ENCODE measurements around the gene ERICH4. TPM values are rescaled to one million over a fixed set of nuclear protein-coding genes. Genes with fewer than 3 reads are reported as not detected.

ERICH4 gene
- total RNA-seq, 4 donors from 2014 or later = not detected

- no peak for DNase-seq (ENCODE audit: low spot score)
- TF ChIP-seq CTCF (IDR thresholded peaks at IDR 0.05) = no peak
- no peak for ATAC-seq (ENCODE audit: low FRiP score)
Observed at GRCh38 chr19:41414461-41414860, 28.5 kb upstream of the ERICH4 start.

- TF ChIP-seq CTCF (IDR thresholded peaks at IDR 0.05) = no peak
- DNase-seq (ENCODE audit: low spot score) (no peak), ATAC-seq (ENCODE audit: low FRiP score) (no peak)
Observed at GRCh38 chr19:41415154-41415571, 27.8 kb upstream of the ERICH4 start.

GRCh38 chr19:41416194-41416674 is 26.7 kb upstream of the ERICH4 start:
- ATAC-seq (ENCODE audit: low FRiP score) (no peak), DNase-seq (ENCODE audit: low spot score) (no peak)
- no peak for TF ChIP-seq CTCF (IDR thresholded peaks at IDR 0.05)

- DNase-seq (ENCODE audit: low spot score) (no peak), ATAC-seq (ENCODE audit: low FRiP score) (no peak)
- no peak for TF ChIP-seq CTCF (IDR thresholded peaks at IDR 0.05)
Observed at GRCh38 chr19:41420101-41420880, 22.7 kb upstream of the ERICH4 start.

- DNase-seq (ENCODE audit: low spot score) = no peak
- TF ChIP-seq CTCF (IDR thresholded peaks at IDR 0.05) = no peak
- no peak for ATAC-seq (ENCODE audit: low FRiP score)
Observed at GRCh38 chr19:41421314-41421713, 21.6 kb upstream of the ERICH4 start.

GRCh38 chr19:41421973-41422372 is 21.0 kb upstream of the ERICH4 start:
- ATAC-seq (ENCODE audit: low FRiP score) = no peak
- DNase-seq (ENCODE audit: low spot score) = no peak
- TF ChIP-seq CTCF (IDR thresholded peaks at IDR 0.05) = no peak

GRCh38 chr19:41422456-41422855 is 20.5 kb upstream of the ERICH4 start:
- TF ChIP-seq CTCF (IDR thresholded peaks at IDR 0.05) = no peak
- DNase-seq (ENCODE audit: low spot score) (no peak), ATAC-seq (ENCODE audit: low FRiP score) (no peak)
